Stimulated activated naive CD4-positive, alpha-beta T cell treated with Interleukin-2 at 50 U/mL for 16 hours (primary cell): ENCODE data around the gene ADCY5.
"Not testable (repeated sequence)": the region's sequence is repeated elsewhere in the genome, so short reads cannot be mapped to it uniquely, and the experiment has no call there.

Experiments used
- DNase-seq: peaks from one replicate; lab custom pipeline; 2025; lab: John Stamatoyannopoulos, UW

Gene ADCY5

DNA sequence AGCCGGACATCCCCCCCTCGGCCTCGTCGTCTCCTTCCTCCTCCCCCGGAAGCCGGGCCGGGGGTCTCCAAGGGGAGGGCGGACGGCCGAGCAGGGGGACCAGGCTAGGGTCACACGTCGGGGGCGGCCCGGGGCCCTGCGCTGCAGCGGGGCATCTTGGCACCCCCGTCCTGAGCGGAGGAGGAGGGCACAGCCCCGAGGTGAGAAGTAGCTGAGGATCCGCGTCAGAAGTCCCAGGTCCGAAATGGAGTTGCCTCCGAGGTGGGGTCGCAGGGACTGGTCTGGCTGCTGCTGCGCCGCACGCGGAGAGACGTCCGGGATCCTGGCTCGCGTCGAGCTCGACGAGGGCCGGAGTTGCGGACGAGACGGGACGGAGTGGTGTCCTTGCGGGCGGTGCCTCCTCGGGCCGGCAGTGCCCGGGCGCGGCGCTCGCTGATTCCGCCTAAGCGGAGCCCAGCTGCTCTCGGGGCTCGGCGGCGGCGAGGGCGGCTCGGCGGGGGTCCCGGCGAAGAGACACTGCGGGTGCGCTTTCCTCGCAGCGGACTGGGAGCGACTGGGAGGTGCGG, at the start of gene ADCY5:
ADCY5 (minus strand) TSS at position 555 of the 566 bp plus-strand sequence; CDS start at position 10, 545 bp downstream.
- DNase-seq, result no peak

DNA sequence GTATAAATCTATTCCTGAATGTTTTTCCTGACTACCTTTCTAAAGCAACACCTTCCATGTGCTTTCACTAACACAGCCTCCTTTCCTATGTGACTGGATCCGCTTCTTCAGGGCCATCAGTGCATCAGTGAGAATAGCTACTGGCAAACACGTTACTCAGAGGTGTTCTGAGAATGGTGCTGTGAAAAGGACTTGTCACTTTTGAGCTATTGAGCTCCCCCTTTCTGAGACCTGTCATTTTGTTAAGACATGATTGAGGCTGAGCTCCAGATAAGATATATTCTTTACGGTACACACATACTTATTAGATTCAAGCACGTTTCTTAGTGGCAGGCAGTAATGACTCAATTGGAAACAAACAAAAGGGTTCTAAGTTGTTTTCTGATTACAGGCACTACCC, 45.0 kb upstream of the ADCY5 start:
- no peak for DNase-seq

DNA sequence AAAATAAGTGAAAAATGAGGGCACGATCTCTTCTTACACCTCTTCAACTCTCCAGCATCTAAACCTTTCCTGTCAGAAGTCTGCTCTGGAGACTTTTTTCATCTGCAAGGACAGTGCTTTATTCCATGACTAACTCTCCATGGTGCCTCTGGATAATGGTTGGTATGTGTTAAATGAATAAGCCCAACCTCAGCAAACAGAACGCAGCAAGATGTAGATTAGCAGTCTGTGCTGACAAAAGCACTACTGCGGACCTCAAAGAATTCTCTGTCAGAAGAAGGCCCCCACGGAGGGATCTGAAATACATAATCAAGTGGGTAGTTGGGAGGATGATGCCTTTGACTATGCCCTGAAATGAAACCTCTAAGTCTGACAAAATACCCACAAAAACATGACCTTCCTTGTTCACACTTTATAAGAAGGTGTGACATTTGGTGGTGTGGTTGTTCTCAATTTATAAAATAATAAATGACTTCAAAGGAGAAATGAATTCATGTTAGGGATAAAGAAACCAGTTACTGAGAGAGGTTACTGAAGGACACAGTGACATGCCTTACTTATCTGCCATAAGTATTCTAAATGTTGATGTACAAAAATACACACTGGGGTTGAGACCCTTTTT, 43.2 kb upstream of the ADCY5 start:
- DNase-seq, result no peak

DNA sequence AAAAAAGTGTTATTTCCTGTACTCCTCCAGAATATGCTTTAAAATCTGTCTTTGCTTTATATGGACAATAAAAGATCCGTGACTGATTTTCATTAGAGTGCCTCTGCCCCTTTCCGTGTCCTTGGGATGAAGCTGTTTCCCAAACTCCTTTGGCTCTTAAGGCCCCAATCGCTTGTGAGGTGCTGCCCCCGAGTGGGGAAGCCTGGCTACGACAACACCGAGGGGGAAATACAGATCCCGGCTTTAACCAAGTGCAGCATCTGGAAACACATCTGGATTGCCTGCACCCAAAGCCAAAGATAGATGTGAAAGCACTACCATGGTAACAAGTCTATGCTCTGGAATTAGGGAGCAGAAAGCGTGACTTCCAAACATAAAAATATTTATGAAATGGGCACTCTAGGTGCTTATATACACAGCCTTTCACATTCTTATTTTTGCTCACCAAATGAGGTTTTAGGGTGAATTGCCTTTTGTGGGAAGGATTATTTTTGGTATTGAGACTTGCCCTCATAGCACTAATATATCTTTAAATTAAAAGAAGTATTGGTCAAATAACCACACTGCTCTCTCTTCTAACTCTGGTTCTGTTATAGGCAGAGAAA, 40.6 kb upstream of the ADCY5 start:
- peak; percentile 0 for DNase-seq

DNA sequence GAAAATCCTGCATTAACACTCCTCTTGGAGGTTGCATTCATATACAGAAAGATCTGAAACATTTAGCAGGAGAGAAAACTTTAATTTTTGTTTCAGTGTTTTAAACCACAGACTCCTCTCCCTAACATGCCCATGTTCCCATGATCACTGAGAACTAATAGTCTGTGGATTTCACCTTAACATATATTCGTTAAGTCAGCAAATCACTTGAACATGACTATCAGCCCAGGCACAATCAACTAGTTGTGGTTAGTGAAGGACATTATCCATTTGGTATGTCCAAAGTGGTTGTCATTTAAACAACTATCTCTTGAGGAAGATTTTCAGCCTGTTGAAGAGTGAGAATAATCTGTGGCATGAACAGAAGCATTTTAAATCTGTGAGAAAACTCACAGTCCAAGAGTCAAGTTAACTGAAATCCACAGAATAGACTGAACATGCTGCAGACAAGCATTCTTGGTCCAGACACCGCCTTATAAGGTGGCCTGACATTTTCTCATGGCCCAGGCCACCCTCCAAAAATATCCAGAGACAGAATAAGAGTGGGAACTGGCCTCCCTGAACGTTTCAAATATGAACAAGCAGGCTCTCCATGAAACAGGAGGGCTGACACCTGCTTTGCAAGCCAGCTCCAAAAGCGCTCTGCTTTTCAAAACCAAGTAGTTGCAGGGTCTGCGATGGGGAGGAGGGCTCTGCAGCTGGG, 39.9 kb upstream of the ADCY5 start:
- DNase-seq, result no peak

DNA sequence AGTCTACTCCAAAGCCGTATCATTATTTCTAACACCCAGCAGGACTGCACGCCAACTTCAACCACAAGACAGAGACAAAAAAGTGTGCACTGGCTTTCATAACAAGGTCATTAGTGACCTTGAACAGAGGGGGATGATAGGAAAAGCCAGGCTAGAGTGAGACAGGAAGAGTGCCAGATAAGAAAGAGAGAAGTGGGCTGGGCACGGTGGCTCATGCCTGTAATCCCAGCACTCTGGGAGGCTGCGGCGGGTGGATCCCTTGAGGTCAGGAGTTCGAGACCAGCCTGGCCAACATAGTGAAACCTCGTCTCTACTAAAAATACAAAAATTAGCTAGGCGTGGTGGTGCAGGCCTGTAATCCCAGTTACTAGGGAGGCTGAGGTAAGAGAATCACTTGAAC, 38.2 kb upstream of the ADCY5 start:
- not testable (repeated sequence) for DNase-seq

DNA sequence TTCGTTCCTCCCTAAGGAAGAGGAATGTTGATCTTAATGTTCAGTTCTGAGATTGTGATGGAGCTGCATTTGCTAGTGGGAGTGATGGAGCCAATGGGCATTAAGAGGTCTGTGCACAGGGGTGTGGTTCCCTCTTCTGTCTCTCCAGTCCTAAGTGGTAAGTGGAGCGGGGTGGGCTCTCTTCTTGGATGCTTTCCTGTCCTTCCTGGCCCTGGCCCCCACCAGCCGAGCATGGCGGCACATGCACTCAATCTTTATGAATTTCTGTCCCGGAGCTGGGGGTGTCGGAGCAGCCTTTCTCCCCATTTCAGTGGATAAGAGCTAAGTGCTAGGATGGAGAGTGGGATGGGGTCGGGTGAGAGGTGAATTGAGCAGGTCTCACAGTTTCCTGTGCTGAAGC, 37.6 kb upstream of the ADCY5 start:
- no peak for DNase-seq

DNA sequence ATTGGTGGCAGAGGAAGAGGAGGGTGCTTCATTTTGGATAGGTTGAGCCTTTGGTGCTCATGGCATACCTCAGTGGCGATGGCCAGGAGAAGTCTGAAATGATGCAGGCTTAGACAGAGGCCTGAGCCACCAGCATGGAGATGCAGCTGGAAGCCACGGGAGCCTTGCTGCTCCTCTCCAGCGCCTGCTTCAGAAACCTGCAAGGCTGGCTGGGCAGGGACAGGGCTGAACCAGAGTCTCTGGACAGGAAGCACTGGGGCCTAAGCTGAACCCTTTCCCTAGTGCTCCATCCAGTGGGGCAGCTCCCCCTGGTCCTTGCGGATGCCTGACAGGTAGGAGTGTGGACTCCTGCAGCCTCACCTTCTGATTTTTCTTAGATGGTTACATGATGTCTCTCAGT, 36.7 kb upstream of the ADCY5 start:
- no peak for DNase-seq

DNA sequence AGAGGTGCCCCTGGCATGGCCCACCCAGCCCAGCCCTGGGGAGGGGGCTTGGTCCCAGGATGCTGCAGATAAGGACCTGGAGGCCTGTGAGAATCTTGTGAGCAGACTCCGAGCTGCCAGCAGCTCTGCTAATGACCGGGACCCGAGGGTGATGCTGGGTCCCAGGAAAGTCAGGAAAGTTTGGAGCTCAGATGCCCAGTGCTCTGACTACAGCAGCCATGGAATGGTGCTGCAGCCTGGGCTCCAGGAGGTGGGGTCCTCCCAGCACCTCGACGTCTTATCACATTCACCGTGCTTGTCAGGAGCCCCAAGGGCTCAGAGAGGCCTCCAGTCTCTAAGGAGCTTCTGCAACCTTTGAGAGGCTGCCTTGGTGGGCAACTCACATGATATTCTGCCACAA, 34.3 kb upstream of the ADCY5 start:
- no peak for DNase-seq

DNA sequence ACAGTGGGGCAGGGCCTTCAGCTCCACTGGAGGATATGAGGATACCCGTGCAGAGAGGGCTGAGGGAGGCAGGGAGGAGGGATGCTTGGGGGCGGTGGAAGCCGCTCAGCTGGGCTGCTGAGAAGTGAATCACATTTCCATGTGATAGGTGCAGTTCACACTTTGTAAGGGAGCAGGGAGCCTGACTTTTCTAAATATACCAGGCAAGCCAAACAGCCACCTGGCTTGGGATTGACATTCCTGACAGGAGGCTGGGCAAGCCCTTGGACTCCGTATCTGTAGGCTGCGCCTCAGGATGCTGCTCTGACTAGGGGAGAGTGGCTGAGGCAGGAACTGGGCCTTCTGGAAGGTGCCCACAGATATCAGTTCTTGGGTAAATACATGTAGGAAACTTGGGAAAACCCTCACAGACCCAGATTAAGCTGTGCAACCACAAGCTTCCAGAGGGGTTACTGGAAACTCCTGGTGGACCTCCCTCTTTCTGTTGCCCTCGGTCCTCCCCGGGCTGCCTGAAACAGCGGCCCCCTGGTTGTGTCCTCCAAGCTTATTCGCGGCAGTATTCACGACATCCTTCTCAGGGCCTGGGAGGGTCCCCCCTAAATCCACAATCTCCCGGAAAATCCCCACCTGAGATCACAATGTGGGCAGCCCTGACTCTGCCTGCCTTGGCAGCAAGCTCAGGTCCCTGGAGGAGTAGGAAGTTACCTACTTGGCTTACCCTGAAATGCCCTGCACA, 33.0 kb upstream of the ADCY5 start:
- DNase-seq, result no peak

DNA sequence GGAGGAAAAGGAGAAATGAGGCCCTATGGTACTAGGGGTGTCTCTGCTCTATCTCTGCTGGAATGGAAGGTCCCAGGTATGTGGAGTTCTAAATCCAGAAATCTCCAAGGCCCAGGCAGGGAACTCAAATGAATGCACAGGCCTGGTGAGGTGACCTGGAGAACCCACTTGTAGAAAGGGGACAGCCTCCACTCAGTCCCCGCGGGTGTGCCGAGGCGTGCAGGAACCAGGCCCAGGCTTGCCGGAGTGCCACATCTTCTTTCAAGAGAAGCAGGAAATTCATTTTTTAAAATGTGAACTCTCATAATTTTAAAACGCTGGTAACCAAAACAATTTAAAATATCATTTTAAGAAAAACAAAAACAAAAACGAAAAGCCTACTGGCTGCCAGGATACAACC, 32.2 kb upstream of the ADCY5 start:
- DNase-seq, result no peak

DNA sequence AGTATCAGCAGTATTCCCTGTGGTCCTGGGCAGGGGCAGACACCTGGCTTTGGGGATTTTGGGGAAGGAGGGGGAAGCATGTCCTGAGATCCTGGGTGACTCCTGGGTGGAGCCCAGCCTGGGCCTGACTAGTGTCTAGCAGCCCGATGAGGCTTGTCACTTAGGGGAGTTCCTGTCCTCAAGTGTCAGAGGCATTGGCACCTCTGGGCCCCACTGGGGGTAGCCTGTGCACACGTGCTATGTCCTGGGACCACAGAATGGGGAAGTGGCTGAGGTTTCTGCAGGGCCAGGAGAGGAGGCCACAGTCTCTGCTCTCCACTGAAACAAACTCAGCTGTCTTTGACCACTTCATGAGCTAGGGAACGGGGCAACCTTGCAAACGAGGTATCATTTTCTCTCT, 31.5 kb upstream of the ADCY5 start:
- no peak for DNase-seq

DNA sequence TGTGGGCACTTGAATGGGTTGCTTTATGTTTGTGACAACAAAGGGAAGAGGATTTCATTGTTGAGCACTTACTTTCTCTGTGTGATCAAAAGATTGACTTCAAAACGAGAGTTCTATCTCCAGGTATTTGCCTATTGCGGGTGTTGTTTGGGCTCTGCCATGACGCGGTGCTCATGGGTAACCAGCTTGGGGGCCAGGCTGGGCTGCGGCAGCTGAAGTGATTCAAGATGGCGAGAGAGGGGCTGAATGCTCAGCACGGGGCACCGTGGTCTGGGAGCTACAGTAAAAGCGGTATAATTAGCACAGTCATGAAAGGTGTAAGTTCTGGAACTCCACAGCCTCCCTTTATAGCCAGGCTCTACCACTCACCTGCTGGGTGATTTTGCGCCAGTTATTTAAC, 31.0 kb upstream of the ADCY5 start:
- DNase-seq, result no peak

DNA sequence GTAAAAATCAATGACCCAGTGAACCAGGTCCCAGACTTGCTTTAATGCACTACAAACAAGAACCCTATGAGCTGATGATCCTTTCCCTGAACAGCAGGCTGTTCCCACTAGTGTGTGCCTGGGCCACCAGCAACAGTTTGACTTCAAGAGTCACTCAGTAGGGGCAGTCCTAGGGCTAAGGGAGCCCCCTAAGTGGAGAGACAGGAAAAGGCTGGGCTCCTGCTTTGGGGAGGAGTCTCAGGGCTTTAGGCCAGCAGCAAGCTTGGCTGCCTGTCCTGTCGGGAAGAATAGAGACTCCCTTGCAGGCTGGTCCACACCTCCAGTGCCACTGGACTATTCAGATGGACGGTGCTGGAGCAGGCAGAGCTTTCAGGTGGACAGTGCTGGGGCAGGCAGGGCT, 29.4 kb upstream of the ADCY5 start:
- no peak for DNase-seq

DNA sequence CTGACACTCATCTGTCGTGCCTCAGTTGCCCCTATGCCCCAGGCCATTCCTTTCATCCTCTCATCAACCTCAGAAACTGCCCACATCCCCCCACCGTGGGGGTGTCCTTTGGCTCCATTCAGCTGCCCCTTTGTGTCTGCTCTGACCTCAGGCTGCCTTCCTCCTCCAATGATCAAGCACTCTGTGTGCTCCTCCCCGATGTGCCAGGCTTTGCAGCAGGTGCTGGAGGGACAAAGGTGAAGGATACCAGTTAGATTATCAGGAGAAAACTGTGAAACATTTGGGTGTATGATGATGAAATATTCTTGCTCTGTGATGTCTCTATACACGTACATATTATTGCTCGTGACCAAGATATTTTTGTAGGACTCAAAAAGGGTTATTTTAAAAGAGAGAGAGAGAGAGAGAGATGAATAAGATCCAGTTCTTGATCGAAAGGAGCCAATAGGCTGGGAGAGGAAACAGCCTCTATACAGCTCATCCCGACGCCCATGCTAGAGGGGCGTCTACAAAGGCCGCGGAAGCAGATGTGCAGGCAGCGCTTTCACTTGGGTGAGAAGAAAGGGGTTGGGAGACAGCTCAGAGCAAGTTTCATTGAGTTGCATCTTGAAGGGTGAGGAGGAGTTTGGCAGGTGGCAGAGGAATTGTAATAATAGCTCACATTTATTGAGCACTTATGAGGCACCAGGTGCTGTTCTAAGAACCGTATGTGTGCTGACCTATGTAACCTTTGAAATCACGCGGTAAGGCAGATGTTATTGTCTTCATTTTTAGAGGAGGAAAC, 28.3 kb upstream of the ADCY5 start:
- no peak for DNase-seq

DNA sequence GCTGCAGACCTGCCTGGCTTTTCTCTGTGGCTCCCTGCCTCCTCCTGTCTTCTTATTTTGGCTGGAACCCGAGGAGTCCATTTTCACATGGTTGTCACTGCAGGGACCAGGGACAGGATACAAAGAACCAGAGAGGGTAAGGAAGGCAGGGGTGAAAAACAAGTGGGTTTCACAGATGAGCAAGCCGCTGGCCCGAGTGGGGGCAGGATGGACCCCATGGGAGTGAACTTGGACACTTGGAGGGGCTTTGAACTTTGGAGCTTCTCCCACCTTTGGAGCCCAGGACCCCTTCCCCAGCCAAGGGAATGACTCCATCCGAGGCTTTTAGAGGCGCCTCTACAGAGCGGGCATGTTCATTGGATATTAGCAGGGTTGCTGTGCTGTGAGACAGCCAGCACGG, 26.9 kb upstream of the ADCY5 start:
- DNase-seq, result no peak

DNA sequence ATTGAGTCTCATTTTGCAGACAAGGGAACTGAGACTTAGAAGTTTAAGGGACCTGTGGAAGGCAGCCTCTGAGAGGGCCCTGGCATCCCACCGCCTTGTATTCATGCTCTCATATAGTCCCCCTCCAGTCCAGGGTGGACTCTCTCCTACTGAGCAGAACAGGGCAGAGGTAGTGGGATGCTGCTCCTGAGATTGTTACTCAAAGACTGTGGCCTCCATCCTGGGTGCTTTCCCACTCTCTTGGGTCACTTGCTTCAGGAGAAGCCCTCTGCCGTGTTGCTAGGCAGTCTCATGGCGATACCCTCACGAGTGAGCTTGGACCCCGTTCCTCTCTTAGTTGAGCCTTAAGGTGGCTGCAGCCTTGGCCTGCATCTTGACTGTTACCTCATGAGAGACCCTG, 22.2 kb upstream of the ADCY5 start:
- no peak for DNase-seq

DNA sequence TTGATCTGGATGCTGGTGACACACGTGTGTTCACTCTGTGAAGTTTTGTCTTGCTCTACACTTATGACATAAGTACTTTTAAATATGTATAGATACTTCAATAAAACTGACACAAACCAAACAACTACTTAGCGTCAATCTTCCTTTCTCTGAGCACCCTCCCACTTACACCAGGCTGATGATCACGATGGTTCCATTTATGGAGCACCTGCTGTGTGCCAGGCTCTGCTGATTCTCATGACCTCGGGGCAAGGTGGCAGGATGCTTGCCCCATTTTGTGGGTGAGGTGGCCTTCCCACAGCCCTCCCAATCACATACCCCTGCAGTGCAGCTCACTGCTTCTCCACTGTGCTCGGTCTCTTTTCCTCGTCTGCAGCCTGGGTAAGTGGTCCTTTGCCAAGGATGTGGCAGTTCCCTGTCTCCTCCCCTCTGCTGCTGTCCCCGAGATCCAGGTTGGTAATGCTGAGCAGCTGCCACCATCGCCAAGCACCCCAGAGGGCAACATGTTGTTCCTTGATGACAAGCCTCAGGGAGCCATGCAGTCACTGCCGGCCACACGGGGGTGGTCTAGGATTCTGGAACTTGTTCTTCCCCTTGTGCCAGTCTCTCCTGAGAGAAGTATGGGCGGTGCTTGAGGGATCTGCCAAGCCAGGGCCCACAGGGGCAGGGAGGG, 20.6 kb upstream of the ADCY5 start:
- DNase-seq, result no peak

DNA sequence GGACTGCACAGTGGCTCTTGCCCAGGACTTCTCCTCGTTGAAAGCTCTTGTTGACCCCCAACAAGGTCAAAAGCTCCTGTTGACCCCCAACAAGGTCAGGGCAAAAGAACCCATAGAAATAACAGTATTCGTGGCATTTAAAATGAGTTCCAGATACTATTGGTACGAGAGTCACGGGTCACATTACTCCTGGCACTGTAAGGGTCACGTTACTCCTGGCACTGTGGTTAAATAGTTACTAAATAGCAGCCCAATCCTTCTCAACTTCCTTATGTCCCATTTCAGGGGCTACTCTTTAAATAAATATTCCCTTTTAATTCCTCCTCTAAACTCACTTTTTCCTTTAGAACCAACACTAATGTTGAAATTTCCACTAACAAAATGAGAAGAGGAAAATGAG, 18.2 kb upstream of the ADCY5 start:
- DNase-seq, result no peak

DNA sequence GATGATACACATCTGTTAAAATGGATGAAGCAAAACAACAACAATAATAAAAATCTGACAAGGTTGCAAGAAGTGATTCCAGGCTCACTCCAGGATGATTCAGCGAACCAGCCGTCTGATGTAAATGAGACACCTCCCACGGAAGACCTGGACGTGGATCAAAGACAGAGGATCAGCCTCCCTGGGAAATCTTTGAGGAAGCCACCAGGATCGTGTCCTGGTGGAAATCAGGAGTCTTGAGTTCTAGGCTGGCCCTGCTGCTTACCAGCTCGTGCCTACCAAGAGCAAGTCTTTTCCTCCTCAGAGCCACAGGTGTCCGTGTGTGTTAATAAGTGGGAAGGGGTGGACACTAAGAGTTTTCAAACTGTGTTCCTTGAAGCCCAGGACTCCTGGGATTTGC, 15.3 kb upstream of the ADCY5 start:
- DNase-seq, result no peak

DNA sequence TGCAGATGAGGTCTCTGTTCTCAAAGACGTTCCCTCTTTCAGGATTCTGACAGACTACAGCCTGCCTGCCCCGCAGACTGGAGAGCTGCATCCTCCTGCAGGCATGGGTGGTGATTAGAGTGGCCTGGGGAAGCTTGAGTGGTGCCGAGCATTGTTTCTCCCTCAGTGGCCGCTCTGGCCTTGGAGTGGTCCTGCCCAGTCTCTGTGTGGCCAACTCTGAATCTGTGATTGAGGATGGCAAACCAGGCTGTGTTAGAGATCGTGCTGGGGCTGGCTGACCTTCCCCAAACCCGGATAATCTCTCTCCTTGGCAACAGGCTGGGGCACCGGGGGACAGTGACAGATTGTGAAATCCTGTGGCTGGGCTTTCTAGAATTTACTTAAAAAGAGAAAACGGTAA, 11.0 kb upstream of the ADCY5 start:
- no peak for DNase-seq
